LNCAP (cell line): ENCODE data around the gene CASR.

Experiments
- TF ChIP-seq, protein P1 (sequence below): fragments of 450-650 bp; IDR thresholded peaks from 2 replicates; pipeline ENCODE4 v1.5.1; 2017; ENCODE audit warnings: mild to moderate bottlenecking

The CASR gene

DNA sequence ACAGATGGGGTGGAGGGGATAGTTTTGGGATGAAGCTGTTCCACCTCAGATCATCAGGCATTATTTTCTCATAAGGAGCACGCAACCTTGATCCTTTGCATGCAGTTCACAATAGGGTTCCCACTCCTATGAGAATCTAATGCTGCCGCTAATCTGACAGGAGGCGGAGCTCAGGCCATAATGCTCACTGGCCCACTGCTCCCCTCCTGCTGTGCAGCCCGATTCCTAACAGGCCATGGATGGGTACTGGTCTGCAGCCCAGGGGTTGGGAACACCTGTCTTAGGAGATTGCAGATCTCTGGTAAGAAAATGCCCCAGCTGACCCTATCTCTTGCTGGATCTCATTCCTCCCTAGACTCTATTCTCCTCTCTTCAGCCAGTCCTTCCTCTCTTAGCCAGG lies 148.4 kb downstream of the CASR start:
- TF ChIP-seq, protein P1, sequence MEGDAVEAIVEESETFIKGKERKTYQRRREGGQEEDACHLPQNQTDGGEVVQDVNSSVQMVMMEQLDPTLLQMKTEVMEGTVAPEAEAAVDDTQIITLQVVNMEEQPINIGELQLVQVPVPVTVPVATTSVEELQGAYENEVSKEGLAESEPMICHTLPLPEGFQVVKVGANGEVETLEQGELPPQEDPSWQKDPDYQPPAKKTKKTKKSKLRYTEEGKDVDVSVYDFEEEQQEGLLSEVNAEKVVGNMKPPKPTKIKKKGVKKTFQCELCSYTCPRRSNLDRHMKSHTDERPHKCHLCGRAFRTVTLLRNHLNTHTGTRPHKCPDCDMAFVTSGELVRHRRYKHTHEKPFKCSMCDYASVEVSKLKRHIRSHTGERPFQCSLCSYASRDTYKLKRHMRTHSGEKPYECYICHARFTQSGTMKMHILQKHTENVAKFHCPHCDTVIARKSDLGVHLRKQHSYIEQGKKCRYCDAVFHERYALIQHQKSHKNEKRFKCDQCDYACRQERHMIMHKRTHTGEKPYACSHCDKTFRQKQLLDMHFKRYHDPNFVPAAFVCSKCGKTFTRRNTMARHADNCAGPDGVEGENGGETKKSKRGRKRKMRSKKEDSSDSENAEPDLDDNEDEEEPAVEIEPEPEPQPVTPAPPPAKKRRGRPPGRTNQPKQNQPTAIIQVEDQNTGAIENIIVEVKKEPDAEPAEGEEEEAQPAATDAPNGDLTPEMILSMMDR, result no peak

- TF ChIP-seq, protein P1, result no peak
These were observed 149.1 kb downstream of the CASR start for GRCh38 chr3:122332551-122332950.
